HG02840 (cell line): ENCODE measurements around the gene RABL2B.

Source experiments
- ATAC-seq: cut with Tn5 transposase; IDR thresholded peaks from one replicate; pipeline ENCODE4 v1.9.1; 2021; ENCODE audit warnings: mild to moderate bottlenecking, moderate library complexity, moderate number of reproducible peaks; ENCODE audit not compliant: unreplicated experiment, low FRiP score

The RABL2B gene

DNA sequence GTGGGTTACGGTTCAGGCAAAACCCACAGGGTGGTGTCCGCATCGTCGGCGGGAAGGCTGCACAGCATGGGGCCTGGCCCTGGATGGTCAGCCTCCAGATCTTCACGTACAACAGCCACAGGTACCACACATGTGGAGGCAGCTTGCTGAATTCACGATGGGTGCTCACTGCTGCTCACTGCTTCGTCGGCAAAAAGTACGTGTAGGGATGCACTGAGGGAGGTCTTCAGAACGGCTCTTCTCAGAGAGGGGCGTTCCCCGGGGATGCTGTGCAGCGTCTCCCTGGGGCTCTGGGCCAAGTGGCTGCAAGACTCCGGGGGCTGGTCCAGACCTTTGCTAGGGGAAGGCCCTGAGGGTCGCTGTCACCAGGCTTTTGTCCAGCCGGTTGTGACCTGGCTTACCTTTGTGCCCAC, 44.2 kb downstream of the RABL2B start:
- no peak for ATAC-seq

DNA sequence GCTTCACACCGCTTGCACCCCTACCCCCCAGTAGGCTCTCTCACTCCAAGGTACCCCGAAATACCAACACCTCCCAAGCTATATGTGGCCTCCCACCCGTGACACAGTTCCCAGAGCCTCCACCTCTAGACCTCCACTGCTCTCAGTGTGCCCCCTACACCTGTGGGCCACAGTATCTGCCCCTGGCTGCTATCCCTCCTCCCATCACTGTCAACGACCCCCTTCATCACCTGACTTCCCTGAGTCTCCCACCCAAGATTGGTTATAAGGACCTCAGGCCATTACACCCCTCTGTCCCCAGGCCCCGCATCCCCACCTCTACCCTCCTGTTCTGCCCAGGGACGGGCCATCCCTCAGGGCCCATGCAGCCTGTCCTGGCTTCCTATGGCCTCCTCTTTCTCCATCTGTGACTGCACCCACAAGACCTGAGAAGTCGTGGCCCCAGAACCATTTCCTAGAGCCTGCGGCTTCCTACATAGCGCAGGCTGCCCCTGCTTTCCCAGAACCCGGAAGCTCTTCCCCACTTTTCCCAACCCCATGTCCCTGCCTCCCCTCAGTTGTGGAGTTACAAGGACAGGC, 44.7 kb downstream of the RABL2B start:
- ATAC-seq = no peak

DNA sequence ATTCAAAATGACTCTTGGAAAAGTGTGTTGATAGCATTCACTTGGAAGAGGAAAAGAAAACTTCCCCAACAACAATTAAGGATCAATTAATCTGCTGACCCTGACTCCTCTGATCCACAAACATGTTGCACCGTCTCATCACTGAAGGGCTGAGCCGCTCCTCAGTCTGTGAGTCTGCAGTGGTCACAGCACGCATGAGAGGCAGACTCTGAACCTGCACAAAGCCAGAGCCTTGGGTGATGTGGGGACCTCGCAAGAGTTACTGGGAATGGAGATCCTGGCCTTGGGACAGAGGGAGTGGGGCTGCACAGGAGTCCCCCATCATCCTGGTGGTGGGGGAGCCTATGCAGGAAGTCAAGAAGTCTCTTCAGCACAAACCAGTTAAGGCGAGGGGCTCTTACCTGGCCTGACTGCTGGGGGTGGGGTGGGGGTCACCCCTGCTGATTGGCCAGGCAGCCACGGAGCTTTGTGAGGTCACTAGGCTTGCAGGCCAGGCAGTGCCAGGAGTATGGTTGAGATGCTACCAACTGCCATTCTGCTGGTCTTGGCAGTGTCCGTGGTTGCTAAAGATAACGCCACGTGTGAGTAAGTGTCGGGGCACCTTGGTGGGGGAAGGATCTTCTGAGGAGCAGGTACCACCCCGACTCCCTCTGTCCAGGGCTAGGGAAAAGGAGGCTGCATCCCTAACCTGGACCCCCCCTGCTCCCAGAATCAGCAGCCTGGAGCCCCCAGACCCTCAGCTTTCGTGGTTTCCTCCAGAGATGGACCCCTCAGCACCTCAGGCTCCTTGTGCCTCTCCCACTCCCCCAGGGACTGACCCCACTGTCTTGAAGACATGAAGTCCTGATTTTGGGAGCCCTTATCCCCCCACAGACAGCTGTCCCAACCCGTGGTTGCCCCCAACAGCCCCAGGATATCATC, 45.4 kb downstream of the RABL2B start, which contains the start of gene ACR:
ACR (plus strand) TSS at position 477 of the 921 bp plus-strand sequence; CDS start at position 509, 32 bp downstream.
- ATAC-seq = no peak

DNA sequence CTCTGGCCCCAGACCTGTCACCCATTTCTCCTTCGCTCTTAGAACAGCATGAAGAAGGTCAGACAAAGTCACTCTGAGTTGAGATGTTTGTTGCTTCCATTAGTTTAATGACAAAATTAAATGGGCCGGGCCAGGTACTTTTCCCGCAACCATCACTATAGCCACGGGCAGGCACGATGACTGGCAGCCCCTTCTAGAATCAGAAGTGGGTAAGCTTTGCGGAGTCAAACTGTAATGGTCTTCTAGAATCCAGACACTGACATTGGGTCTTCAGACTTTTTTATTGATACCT, 47.8 kb downstream of the RABL2B start:
- no peak for ATAC-seq

DNA sequence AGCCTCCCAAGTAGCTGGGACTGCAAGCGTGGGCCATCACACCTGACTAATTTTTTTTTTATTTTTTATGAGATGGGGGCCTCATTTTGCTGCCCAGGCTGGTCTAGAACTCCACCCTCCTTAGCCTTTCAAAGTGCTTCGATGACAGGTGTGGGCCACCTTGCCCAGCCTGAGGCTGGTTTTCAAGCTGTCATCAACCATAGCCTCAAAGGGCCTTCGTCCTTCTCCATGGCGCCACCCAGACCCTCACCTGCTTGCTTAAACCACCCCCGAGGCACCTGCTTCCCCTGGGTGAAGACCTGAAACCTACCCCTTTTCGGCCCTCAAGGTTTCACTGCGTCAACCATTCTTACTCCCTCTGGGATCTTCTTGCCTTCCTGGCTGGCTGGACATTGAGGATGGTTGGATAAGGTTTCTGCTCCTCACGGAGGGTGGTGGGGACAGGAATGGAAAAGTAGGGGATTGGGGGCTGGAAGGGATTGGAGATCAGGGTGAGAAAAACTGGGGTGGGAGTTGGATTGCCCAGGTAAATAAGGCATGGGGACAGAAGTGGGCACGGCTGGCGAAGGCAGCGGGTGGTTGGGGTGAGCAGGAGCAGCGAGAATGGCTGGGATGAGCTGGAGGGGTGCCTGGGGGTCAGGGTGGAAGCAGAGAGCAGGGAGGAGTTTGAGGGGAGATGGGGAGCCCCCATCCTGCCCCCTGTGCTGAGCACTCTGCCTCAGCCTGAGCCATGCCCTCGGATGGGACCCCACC, 48.3 kb downstream of the RABL2B start:
- ATAC-seq = no peak

DNA sequence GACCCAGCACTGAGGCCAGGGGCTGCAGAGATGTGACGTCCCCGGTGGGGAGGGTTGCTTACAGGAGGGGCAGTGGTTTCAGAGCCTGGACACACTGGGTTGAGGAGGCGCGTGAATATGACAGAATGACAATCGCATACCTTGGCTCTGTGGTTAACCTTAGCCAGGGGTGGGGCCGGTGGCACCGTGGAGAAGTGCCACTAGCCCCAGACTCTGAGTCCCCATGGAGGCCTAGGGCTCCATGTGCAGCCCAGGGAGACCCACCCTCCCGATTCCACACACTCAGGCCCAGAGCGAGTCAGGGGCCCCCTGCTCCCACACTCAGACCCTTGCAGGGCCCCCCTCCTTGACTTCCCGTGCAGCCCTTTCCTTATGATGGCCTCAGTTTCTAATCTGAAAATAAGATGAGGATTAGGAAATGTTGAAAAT, 49.1 kb downstream of the RABL2B start:
- ATAC-seq = no peak

DNA sequence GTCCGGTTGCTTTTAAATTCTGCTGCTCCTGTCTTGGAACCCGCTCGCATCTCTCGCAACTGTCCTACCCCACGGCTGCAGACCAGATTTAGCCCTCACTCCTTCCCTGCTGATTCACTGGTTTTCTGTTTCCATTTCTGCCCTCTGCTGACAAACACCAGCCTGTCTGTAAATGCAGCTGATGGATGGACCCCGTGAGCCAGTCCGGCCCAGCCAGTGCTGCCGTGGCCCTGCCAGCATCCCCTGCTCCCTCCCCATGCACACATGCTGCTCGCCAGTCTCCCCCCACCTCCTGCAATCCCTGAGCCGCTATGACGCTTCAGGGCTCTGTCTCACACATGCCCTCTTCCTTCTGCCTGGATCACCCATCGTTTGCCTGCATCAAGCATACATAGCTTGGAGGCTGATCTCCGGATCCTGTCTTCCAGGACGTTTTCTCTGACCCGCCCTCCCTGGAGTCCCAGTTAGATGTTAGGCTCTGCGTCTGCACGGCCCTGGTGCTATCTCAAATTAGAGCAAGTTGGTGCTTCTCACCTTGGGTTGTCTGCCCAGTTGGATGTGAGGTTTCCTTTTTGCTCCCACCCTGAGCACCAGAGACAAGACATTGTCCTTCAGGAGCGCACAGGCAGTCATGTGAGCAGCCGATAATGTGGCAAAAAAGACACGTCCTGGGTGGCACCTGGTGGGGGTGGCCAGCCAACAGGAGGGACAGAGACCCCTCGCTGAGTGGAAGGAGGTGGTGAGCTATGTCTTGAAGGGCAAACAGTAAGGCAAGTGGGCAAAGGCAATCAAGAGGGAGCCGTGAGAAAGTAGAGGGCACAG, 49.7 kb downstream of the RABL2B start:
- ATAC-seq = no peak

DNA sequence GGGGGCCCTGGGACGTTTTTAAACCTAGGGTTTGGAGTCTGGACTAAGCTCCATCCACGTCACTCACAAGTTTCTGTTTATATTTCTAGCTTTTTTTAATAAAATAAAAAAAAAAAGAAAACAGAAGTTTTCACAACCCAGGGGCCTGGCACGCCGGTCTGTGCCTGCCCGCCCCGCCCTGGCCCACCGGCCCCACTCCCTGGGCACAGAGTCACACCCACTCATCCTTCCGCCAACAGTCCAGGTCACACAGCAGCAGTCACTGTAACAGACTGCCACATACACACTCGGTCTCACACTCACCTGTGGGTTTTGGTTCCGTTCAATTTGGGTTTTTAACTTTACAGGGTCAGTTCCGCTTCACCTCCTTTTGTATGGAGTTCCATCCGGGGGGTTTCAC, 50.8 kb downstream of the RABL2B start:
- no peak for ATAC-seq

DNA sequence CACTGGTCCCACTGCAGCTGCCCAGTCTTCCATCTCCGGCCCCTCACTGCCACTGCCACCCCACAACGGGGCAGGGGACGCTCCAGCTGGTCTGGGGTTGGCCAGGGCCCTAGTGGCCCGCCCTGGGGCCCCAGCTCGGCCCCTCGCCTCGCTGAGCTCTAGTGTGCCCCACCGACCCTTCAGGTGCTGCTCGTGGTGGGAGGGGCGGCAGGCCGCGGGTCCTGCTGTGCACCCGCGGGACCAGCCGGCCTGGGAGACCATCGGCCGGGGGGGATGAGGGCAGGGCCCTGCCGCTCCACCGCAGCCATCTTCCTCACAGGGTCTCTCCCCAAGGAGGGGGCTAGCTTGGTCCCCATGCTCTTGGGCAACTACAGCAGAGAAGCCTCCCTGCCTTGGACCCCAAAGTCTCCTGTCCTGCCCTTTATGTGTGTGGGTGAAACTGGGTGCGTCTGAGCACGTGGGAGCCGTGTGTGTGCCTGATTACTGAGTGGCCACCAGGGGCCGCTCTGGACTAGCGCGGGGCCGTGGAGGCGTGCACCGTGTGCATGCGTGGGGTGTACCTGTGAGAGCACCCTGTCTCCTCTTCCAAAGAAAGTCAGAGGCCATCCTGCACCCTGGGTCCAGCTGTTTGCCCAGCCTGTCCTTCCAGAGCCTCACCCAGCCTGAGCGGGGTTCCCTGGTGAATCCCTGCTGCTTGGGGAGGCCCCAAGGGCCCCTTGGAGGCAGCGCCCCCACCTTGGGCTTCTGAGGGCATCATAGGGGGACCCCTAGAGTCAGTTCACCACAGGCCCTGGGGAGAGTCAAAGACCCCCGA, 51.4 kb downstream of the RABL2B start:
- ATAC-seq = no peak

DNA sequence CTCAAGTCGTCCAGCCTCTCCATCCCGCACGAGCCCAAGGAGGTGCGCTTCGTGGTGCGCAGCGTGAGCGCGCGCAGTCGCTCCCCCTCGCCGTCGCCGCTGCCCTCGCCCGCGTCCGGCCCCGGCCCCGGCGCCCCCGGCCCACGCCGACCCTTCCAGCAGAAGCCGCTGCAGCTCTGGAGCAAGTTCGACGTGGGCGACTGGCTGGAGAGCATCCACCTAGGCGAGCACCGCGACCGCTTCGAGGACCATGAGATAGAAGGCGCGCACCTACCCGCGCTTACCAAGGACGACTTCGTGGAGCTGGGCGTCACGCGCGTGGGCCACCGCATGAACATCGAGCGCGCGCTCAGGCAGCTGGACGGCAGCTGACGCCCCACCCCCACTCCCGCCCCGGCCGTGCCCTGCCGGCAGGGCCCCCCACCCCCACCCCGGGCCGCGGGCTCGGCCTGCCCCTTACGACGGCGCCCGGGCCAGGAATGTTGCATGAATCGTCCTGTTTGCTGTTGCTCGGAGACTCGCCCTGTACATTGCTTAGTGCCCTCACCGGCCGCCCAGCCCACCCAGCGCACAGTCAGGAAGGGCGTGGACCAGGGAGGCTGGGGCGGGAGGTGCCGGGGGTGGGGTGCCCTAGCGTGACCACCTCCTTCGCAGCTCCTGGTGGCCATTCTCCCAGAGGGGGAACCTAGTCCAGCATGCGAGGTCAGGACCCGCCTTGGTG, 52.3 kb downstream of the RABL2B start:
- ATAC-seq = no peak

DNA sequence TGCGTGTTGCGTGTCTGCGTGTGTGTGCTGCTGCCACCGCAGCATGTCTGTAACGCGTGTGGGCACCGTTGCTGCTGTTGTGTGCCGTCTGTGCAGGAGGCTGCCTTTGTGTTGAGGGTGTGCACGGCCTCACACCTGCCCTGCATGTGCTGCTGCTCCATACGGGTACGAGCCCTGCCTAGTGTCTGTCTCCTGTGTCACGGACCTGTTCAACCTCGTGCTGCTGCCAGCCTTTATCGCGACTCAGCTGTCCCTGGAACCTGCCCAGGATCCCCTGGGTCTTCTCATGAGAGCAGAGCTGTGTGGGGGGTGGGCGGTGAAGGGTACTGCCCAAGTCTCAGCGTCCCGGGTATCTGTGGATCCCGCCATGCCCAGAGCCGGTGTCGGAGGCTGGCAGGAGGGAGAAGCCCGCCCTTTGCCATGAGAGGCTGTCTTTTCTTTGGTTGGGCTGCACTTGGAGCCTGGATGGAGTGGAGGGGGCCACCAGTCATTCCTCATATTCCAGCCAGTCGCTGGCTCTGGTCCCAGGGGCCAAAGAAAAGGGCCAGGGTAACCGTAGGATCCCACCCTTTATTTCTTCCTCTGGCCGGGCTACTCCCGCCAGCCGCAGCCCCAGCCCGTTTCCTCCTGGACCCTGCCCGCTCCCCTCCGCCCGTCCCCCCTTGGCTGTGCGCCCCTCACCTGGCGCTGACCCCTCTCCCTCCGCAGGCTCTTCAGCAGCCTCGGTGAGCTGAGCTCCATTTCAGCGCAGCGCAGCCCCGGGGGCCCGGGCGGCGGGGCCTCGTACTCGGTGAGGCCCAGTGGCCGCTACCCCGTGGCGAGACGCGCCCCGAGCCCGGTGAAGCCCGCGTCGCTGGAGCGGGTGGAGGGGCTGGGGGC, 53.2 kb downstream of the RABL2B start:
- no peak for ATAC-seq

DNA sequence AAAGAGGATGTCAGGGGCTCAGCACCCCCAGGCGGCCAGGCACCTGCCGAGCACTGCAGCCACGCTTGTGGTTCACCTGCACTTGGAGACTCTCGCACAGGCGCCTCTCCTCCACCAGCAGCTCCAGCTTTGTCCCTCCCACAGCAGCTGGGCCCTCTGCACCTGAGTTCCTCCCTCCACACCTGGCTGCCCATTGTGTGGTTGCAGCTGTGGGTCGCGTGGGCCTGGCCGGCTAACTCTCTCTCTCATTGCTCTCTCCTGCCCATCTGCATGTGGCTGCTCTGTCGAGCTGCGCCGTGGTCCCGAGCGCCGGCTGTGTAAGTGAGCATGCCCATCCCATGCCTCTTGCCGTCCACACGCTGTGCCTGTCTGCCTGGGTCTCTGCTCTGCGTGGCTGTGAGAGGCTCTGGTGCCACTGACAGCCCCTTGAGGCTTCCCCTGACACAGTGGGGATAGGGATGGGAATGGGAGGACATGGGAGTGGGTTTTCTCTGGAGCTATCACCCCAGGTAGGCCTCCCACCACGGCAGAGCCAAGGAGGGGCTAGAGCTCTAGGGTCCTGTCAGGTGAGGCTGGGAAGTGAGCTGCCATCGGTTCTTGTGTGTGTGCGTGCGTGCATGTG, 53.9 kb downstream of the RABL2B start:
- no peak for ATAC-seq

DNA sequence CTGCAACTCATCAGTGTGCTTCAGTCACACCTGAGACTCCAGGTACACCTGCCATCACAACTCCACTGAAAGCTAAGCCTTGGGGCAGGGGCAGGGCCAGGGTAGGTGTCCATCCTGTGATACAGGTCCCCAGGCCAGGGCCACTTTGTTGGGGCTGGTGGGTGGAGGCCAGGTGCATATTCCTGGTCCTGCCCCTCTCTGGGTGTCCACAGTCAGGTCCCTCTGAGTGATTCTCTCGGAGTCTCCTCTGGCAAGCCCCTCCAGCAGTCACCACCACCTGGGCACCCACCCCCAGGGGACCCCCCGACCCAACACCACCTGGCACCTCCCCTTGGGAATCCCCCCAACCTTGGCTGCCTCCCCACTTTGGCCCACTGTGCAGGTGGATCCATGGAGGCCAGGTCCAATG, 54.9 kb downstream of the RABL2B start:
- ATAC-seq = no peak

DNA sequence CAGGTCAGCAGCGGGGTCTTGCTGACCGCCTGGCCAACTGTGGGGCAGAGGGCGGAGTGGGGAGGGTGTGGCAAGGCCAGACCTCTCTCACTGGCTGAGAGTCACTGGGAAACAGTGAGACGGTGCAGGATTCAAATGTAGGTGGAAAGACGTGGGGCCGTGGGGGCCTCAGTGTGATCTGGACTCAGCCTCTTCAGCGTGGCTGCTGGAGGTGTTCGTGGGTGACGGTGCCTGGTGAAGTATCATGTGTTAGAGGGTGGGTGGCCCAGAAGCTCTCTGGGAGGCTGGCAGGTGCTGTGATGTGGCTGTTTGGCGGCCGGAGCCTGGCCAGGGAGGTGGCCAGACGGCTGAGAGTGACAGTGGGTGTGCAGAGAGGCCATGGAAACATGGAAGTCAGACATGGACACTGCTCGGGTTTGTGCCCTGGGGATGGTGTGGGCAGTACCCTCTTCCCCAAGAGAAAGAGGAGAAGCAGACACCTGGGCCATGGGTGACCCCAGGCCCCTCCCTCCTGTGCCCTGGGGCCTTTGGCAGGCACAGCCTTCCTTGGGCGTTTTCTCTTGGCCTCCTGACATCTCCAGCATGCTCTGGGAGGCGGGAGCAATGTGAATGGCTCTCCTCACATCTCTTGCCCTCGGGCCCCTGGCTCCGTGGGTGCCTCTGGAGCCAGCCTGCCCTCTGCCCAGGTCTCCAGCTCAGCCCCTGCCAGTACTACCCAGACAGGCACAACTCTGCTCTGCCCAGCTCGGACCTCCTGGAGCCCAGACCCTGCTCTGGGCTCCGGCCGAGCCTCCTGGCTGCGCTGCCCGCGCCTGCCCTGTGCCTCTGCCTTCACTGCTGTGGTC, 55.5 kb downstream of the RABL2B start:
- ATAC-seq = no peak

DNA sequence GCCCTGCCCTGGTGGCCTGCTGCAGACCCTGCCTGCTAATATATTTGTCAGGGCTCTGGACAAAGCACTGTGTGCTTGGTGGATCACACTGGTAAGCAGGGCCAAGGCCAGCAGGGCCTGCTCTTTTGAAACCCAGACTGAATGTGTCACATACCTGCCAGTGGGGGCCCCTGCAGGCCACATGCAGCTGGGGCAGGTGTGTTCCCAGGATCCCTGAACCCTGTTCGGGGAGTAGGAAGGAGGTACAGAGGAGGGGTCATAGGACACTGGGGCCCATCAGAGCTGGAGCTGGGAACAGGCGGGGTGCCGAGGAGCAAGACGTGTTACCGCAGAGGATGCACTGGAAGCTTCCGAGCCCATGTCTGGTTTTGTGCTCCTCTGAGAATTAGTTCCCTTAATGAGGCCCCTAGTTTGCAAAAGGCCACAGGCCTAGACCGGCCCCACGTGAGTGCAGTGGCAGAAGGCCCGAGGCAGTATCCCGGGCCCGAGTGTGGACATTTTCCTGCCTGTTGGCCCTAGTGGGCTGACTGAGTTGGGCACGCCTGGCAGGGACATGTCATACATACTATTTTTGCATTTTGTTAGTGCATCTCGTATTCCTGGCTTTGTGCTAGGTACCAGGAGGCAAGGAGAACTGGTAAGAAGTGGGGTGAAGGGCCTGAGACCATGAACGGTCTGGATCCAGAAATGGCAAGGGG, 56.6 kb downstream of the RABL2B start:
- ATAC-seq = no peak

DNA sequence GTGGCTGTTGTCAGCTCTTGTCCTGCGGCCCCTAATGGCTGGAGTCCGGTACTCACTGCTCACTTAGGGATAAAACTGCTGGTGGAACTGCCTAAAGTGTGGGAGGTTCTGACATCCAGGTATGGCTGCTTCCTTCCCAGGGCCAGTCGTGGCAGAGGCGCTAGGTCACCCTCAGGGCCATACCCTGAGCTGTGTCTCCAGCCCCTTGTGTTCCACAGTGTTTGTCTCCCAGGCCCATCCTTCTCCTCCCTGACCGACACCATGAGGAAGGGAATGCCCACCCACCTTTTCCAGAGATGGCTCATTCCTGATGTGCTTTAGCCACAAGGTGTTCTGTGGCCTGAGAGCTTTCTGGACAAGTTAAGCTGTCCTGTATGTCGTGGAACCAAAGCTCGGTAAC, 57.8 kb downstream of the RABL2B start:
- ATAC-seq = no peak
